B cell (primary cell): ENCODE results near the gene TBL1XR1.

Source experiments
- CTCF ChIP-seq: fragments of 200-600 bp; IDR thresholded peaks from one replicate; pipeline ENCODE4 v1.8.0; 2022; ENCODE audit warnings: antibody characterized with exemption, mild to moderate bottlenecking
- EZH2 ChIP-seq: IDR thresholded peaks from 2 replicates; pipeline ENCODE4 v1.6.1; 2012; ENCODE audit warnings: borderline replicate concordance, low read depth, mild to moderate bottlenecking, moderate library complexity, low read length; ENCODE audit not compliant: insufficient read depth, poor library complexity, severe bottlenecking

- TF ChIP-seq CTCF (no peak), EZH2 (no peak)
Measured at GRCh38 chr3:177104299-177104992, 92.8 kb downstream of the TBL1XR1 start.
